ENCODE results near the gene GTPBP6. TPM values are rescaled to one million over a fixed set of nuclear protein-coding genes. Genes with fewer than 3 reads are reported as not detected.
"Not testable (repeated sequence)": the region's sequence is repeated elsewhere in the genome, so short reads cannot be mapped to it uniquely, and the experiment has no call there.

The GTPBP6 gene
- total RNA-seq, 1 donor, result 34.4 TPM

GRCh38 chrX:264634-265455 lies 53.8 kb downstream of the GTPBP6 start:
- no peak for TF ChIP-seq CTCF (IDR thresholded peaks at IDR 0.05; ENCODE audit: extremely low read depth, low read depth, low read length)
- Histone ChIP-seq H3K4me3 (ENCODE audit: insufficient read depth, low read length) (no peak overlapping the region), H3K27me3 (ENCODE audit: insufficient read depth, low read length) (no peaks in the 10 kb centered on the region), H3K79me2 (ENCODE audit: insufficient read depth, low read length) (no peaks in the 10 kb centered on the region), H3K9me3 (ENCODE audit: low read depth, low read length) (no peaks in the 10 kb centered on the region), H3K4me2 (ENCODE audit: insufficient read depth, low read length) (no peak overlapping the region), H3K27ac (ENCODE audit: low read depth, low read length) (no peak overlapping the region), H3K4me1 (ENCODE audit: insufficient read depth, low read length) (peaks cover 10% of the 10 kb centered on the region), H3K36me3 (ENCODE audit: insufficient read depth, low read length) (no peaks in the 10 kb centered on the region), H4K20me1 (ENCODE audit: insufficient read depth, low read length) (no peaks in the 10 kb centered on the region), H2AFZ (ENCODE audit: low read length) (no peak overlapping the region)
- peak; percentile 35 for DNase-seq (ENCODE audit: insufficient read length, low spot score, missing footprints)

DNA sequence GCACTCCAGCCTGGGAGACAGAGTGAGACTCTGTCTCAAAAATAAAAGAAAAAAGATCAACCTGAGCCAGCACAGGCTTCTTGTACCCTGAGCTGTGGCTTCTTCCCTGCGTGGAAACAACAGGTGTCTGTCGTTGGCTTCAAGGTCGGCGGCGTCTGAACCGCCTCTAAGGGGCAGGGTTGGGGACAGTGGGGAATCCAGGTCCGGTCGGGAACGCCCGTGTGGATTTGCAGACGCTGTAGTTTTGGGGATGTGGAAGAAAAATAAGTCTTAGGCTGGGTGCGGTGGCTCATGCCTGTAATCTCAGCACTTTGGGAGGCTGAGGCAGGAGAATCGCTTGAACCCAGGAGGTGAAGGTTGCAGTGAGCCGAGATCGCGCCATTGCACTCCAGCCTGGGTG lies 54.6 kb downstream of the GTPBP6 start:
- not testable (repeated sequence) for H3K36me3 ChIP-seq (ENCODE audit: insufficient read depth, low read length); H3K4me3 ChIP-seq (ENCODE audit: insufficient read depth, low read length); H3K4me2 ChIP-seq (ENCODE audit: insufficient read depth, low read length); H3K9me3 ChIP-seq (ENCODE audit: low read depth, low read length); H3K4me1 ChIP-seq (ENCODE audit: insufficient read depth, low read length); H3K27ac ChIP-seq (ENCODE audit: low read depth, low read length); H4K20me1 ChIP-seq (ENCODE audit: insufficient read depth, low read length); H3K79me2 ChIP-seq (ENCODE audit: insufficient read depth, low read length); H2AFZ ChIP-seq (ENCODE audit: low read length); H3K27me3 ChIP-seq (ENCODE audit: insufficient read depth, low read length)
- peak; percentile 32 for DNase-seq (ENCODE audit: insufficient read length, low spot score, missing footprints)

GRCh38 chrX:262381-262909 lies 56.2 kb downstream of the GTPBP6 start:
- Histone ChIP-seq H4K20me1 (ENCODE audit: insufficient read depth, low read length) (no peaks in the 10 kb centered on the region), H3K27ac (ENCODE audit: low read depth, low read length) (no peak overlapping the region), H3K36me3 (ENCODE audit: insufficient read depth, low read length) (no peaks in the 10 kb centered on the region), H3K4me2 (ENCODE audit: insufficient read depth, low read length) (no peak overlapping the region), H3K9me3 (ENCODE audit: low read depth, low read length) (no peaks in the 10 kb centered on the region), H3K27me3 (ENCODE audit: insufficient read depth, low read length) (no peaks in the 10 kb centered on the region), H2AFZ (ENCODE audit: low read length) (no peak overlapping the region), H3K4me3 (ENCODE audit: insufficient read depth, low read length) (no peak overlapping the region), H3K4me1 (ENCODE audit: insufficient read depth, low read length) (peaks cover 10% of the 10 kb centered on the region), H3K79me2 (ENCODE audit: insufficient read depth, low read length) (no peaks in the 10 kb centered on the region)
- DNase-seq (ENCODE audit: insufficient read length, low spot score, missing footprints), result peak; percentile 79
- TF ChIP-seq CTCF (IDR thresholded peaks at IDR 0.05; ENCODE audit: extremely low read depth, low read depth, low read length), result no peak

- Histone ChIP-seq H3K4me3 (ENCODE audit: insufficient read depth, low read length) (no peak overlapping the region), H2AFZ (ENCODE audit: low read length) (peak overlapping the region; percentile 77), H4K20me1 (ENCODE audit: insufficient read depth, low read length) (no peaks in the 10 kb centered on the region), H3K4me1 (ENCODE audit: insufficient read depth, low read length) (peaks cover 10% of the 10 kb centered on the region), H3K79me2 (ENCODE audit: insufficient read depth, low read length) (no peaks in the 10 kb centered on the region), H3K9me3 (ENCODE audit: low read depth, low read length) (no peaks in the 10 kb centered on the region), H3K27ac (ENCODE audit: low read depth, low read length) (no peak overlapping the region), H3K36me3 (ENCODE audit: insufficient read depth, low read length) (no peaks in the 10 kb centered on the region), H3K4me2 (ENCODE audit: insufficient read depth, low read length) (peak overlapping the region; percentile 67), H3K27me3 (ENCODE audit: insufficient read depth, low read length) (no peaks in the 10 kb centered on the region)
- peak; percentile 82 for DNase-seq (ENCODE audit: insufficient read length, low spot score, missing footprints)
- TF ChIP-seq CTCF (IDR thresholded peaks at IDR 0.05; ENCODE audit: extremely low read depth, low read depth, low read length), result no peak
These were observed 56.7 kb downstream of the GTPBP6 start for GRCh38 chrX:261919-262352.

All from osteoblast (primary cell).